Retina (tissue), 1 donor: Measurements from ENCODE around the gene SGSH.
"Not testable (repeated sequence)": the region's sequence is repeated elsewhere in the genome, so short reads cannot be mapped to it uniquely, and the experiment has no call there.

Experiments used
- DNase-seq: peaks from one replicate; pipeline ENCODE4 v3.0.0-alpha.2; 2016

Gene SGSH

GRCh38 chr17:80253631-80254395, 33.7 kb upstream of the SGSH start:
- no peak for DNase-seq

GRCh38 chr17:80252871-80253270, 32.7 kb upstream of the SGSH start:
- DNase-seq, result peak; percentile 48

DNA sequence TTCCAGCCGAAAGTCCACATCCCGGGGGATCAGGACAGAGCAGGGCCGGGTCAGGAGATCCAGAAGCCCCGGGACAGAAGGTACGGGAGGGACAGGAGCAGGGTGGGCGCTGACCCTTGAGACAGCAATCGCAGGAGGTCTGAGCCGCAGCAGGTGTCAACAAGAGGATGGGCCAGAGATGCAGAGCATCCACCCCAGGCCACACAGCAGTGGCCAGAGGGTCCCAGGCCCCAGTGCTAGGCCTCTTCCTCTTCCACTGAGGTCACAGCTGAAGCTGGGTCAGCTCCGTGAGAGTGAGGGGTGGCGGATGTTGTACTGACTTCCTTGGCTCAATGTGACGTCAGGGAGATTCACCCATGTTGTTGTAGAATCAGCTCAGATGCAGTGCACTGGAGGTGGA, 31.8 kb upstream of the SGSH start:
- DNase-seq, result no peak

GRCh38 chr17:80248894-80249710, 29.0 kb upstream of the SGSH start:
- DNase-seq, result no peak

GRCh38 chr17:80248001-80248893, 28.1 kb upstream of the SGSH start:
- no peak for DNase-seq

- no peak for DNase-seq
Observed at GRCh38 chr17:80247561-80247960, 27.4 kb upstream of the SGSH start.

DNA sequence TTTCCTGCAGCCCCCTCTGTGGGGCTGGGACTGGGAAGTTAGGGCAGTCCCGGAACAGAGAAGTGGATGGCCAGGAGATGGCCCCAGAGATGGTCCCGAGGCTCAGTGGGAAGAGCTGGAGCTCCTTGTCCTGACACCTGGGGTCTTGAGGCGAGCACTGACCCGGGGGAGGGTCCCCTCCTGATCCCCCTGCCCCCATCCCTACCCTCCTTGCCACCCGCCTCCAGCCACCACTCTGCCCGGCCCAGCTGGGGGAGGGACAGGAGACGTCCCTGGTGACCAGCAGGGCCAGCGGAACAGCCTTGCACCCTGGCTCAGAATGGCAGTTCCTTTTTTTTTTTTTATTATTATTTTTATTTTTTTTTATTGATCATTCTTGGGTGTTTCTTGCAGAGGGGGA, 26.6 kb upstream of the SGSH start:
- no peak for DNase-seq

- no peak for DNase-seq
Observed at GRCh38 chr17:80246266-80246681, 26.1 kb upstream of the SGSH start.

- no peak for DNase-seq
Observed at GRCh38 chr17:80245566-80246265, 25.6 kb upstream of the SGSH start.

GRCh38 chr17:80244871-80245509, 24.9 kb upstream of the SGSH start:
- no peak for DNase-seq

- DNase-seq, result not testable (repeated sequence)
Observed at GRCh38 chr17:80244448-80244847, 24.3 kb upstream of the SGSH start.

DNA sequence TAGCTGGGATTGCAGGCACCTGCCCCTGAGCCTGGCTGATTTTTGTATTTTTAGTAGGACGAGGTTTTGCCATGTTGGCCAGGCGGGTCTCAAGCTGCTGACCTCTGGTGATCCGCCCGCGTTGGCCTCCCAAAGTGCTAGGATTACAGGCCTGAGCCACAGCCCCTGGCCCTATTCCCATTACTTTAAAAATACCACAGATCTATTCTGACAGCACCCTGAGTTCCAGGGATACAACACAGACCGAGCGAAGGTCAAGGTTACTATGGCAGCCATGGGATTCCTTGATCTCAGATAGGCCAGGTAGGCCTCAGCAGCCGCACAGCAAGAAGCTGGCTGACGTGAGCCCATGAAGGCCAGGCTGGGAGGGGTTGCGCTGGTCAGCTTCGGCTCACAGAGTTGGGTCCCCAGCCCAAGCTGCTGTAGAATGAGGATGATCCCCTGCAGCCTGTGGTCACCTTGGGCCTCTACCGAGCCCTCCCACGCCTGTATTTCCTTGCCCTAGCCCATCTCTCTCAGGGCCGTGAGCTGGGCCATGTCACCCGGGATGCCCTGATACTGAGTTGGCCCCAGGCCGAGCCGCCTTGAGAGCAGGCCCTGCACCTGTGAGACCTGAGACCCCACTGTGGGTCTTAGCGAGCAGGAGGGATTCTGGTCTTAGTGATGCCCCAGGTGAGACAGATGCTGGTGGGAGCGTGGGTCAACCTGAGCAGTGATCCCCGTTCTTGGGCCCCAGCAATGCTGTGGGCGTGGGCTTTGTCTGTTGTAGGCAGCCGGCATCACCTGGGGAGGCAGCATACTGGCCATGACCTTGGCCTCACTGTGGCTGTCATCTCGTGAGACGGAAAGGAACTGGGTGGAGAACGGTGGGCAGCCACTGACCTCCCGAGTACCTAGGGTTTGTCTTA, 23.6 kb upstream of the SGSH start:
- no peak for DNase-seq

DNA sequence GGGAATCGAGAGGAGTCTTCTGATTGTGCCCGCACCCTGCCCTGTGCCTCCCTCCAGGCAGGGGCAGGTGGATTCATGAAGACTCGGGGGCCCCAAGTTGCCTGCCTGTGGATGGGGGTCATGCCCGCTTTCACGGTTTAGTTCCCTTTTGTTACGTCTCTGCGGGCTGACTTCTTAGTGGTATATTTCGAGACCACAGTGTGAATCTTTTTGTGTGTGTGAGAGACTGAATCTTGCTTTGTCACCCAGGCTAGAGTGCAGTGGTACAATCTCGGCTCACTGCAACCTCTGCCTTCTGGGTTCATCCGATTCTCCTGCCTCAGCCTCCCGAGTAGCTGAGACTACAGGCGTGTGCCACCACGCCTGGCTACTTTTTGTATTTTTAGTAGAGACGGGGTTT, 22.4 kb upstream of the SGSH start:
- DNase-seq, result no peak

- DNase-seq, result no peak
Observed at GRCh38 chr17:80237386-80237785, 17.3 kb upstream of the SGSH start.

DNA sequence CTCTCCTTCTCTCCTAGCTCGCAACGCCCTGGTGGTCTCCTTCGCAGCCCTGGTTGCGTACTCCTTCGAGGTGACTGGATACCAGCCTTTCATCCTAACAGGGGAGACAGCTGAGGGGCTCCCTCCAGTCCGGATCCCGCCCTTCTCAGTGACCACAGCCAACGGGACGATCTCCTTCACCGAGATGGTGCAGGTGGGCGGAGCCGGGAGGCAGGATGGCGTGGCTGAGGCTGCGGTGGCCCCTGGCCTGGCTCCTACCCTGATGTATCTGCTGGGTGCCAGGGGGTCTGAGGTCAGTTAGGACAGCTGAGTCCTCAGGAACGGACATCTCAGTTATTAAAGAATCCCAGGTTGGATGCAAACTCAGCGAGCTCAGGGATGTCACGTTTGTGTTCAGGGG, 16.8 kb upstream of the SGSH start:
- no peak for DNase-seq

- no peak for DNase-seq
Observed at GRCh38 chr17:80233202-80233601, 13.1 kb upstream of the SGSH start.

DNA sequence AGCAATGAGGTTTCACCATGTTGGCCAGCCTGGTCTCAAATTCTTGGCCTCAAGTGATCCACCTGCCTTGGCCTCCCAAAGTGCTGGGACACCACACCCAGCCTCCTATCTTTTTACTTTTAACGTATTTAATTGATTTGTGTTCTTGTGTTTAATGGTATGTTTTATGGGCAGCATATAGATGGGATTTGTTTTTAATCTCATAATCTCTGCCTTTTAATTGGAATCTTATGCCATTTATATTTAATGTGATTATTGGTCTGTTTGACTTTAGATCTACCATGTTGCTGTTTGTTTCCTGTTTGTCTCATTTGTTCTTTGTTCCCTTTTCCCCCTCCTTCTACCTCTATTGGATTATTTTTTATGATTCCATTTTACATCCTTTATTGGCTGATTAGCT, 12.3 kb upstream of the SGSH start:
- no peak for DNase-seq

DNA sequence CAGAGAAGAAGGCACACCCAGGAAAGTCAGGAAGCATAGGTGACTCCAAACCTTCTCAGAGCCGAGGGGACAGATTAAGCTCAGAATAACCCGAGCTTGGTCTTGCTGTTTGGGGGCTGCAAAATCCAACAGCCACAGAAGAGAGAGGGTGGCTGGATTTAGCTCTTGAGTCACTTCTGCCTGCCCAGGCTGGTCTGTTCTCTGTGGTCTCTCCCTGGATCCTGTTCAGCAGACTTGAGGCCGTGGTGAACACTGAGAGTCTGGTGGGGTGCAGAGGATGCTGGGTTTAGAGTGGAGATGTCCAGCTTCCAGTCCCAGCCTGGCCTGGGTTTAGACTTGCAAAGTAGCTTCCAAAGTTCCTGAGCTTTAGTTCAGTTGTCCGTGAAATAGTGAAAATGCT, 8.9 kb upstream of the SGSH start:
- DNase-seq, result no peak

DNA sequence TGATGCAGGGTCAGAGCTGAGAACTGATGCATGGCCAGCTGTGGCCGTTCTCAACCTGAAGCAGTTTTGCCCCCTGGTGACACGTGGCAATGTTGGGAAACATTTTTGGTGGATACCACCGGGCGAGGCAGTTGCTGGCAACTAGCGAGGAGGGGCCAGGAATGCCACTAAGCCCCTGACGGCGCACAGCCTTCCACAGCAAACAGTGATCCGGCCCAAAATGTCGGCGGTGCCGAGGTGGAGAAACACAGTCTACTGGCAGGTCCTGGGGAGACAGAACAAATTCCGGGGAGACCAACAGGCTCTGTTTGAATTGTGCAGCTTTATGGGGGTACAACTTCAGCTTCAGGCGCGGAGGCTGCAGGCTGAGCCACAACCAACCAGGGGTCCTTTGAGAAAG, 8.3 kb upstream of the SGSH start:
- no peak for DNase-seq

- DNase-seq, result no peak
Observed at GRCh38 chr17:80227666-80228065, 7.5 kb upstream of the SGSH start.

DNA sequence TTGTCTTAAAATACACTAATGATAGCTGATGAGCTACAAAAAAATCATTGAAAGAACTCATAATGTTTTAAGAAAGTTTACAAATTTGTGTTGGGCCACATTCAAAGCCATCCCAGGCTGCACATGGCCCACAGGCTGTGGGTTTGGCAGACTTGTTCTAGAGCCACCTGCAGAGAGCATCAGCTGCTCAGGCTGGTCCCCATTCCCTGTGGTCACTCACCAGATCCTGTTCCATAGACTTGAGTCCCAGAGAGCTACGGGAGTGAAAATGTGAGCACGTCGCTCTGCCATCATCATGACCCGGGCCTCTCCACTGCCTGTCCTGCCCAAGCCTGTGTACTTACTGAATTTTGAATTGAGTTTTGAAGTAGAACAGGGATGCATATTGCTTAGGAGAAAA, 7.0 kb upstream of the SGSH start:
- no peak for DNase-seq
